ENCODE data around the gene PLXNA4.

Gene PLXNA4

DNA sequence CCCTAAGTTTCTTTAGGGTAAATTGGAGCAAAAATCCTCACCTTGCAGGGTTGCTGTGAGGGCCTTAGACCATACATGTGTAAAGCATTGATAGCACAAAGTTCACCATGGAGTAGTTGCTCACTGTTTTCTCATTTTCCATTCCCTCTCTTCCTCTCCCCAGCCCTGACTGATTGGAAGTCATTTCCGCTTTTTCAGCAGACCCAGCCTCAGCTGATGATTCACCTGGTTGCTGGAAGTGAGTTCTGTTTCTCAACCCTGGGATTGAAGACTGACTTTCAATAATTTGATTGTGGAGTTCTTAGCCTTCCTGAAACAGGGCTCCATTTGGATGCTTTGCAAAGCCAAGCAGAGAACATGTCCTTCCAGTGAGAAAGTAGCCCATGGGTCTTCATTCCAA is 107.0 kb downstream of the PLXNA4 start:
- TF ChIP-seq CTCF (IDR thresholded peaks at IDR 0.05): no peak

- TF ChIP-seq CTCF (IDR thresholded peaks at IDR 0.05): no peak
Measured at GRCh38 chr7:132466367-132466766, 109.9 kb downstream of the PLXNA4 start.

- no peak for TF ChIP-seq CTCF (IDR thresholded peaks at IDR 0.05)
Measured at GRCh38 chr7:132465516-132465915, 110.8 kb downstream of the PLXNA4 start.

DNA sequence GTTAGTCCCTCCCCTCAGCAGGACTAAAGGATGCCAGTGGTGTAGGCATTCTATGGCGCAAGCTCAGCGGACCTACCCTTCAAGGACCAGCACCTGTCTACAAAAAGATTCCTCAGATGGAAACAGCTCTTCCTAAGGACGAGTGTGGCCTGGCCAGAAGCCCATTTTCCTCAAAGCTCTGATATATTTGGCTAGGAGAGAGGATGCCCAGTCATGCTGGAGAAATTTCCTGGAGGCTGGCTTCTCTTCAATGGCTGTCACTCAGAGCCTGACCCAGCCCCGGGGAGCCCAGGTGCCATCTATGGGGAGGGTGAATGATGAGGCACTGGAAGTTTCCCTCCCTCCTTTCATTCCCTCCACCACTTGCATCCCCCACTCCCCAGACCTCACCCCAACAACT is 111.5 kb downstream of the PLXNA4 start:
- TF ChIP-seq CTCF (IDR thresholded peaks at IDR 0.05): no peak

- no peak for TF ChIP-seq CTCF (IDR thresholded peaks at IDR 0.05)
Measured at GRCh38 chr7:132463922-132464321, 112.3 kb downstream of the PLXNA4 start.

DNA sequence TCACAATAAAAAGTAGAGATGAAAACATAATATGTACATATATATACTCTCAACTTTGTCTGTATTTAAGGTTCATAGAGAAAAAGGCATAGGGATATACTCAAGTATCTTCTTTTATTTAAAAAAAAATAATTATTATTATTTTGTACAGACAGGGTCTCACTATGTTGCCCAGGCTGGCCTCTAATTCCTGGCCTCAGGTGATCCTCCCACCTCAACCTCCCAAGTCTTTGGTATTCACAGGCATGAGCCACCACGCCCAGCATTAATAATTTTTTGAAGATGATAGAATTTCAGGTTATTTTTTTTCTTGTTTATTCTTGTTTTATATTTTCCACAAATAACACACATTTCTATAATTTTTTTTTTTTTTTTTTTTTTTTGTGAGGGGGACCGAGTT is 113.8 kb downstream of the PLXNA4 start:
- no peak for TF ChIP-seq CTCF (IDR thresholded peaks at IDR 0.05)

GRCh38 chr7:132461032-132461592 is 115.2 kb downstream of the PLXNA4 start:
- no peak for TF ChIP-seq CTCF (IDR thresholded peaks at IDR 0.05)

- no peak for TF ChIP-seq CTCF (IDR thresholded peaks at IDR 0.05)
Measured at GRCh38 chr7:132458729-132459128, 117.5 kb downstream of the PLXNA4 start.

Measured in LNCAP (cell line).